Left ventricle myocardium superior (tissue), 1 donor: ENCODE measurements around the gene IGSF3. TPM values are rescaled to one million over a fixed set of nuclear protein-coding genes. Genes with fewer than 3 reads are reported as not detected.

Experiments used
- microRNA-seq: library from miRNA; unstranded; fragments of <30 nt; microRNA quantifications from one replicate; pipeline ENCODE4 v1.2.0, GENCODE V29; 2020; ENCODE audit warnings: borderline number of aligned reads
- total RNA-seq: library from RNA; stranded (reverse); fragmentation: NEBNext Ultra II Directional; extraction: Animal tissue kit (Norgen Biotek cat#: 25700); gene quantifications from one replicate; pipeline ENCODE4 v1.2.1, GENCODE V29; 2021
- donor health status: DM: no; HTN: yes; CAD: no; lungs with severe emphysema.

The IGSF3 gene
- total RNA-seq, 1 donor from 2014 or later = 11.7 TPM

Small RNA genes lying within 50 kb of the gene (microRNA-seq; reads per million reads assigned to microRNA genes)
- not detected for gene MIR320B1
- not detected for gene MIR548AC

Other genes with a start within 250 kb of the IGSF3 start
- 26.1 TPM for gene CD58, start 96.7 kb downstream of the IGSF3 start, total RNA-seq
- 1.7 TPM for gene CD2, start 86.7 kb upstream of the IGSF3 start, total RNA-seq
- 99.6 TPM for gene PTGFRN, start 242.2 kb upstream of the IGSF3 start, total RNA-seq